Measurements from ENCODE around the gene DENND2D. TPM values are rescaled to one million over a fixed set of nuclear protein-coding genes. Genes with fewer than 3 reads are reported as not detected.

The DENND2D gene
- total and polyA plus RNA-seq, 10 of the 15 experiments (the other 5 are each of a cell fraction or from before 2014, with no cell fraction given): 149 to 375 (median 172) TPM

GRCh38 chr1:111214074-111214801, 13.8 kb upstream of the DENND2D start (continued):
- TF ChIP-seq ZBTB4 (CRISPR knock-in tag; IDR thresholded peaks at IDR 0.05): no peak
- TF ChIP-seq ELK1 (IDR thresholded peaks at IDR 0.05; ENCODE audit: low read depth, low read length): no peak
- TF ChIP-seq ZZZ3 (IDR thresholded peaks at IDR 0.05; ENCODE audit: control insufficient read depth, insufficient read length, low read depth): no peak
- TF ChIP-seq CREM (IDR thresholded peaks at IDR 0.05; ENCODE audit: low read depth): 0 out of 2 replicates have a peak, but pooled peaks have one; percentile 9
- no peak for TF ChIP-seq IKZF1 (conservative IDR thresholded peaks at IDR 0.05)
- peak; percentile 37; the same call in 1 of the 2 replicates for TF ChIP-seq PAX5 (IDR thresholded peaks at IDR 0.05; ENCODE audit: borderline replicate concordance, low read depth, low read length)
- no peak for TF ChIP-seq CBX5 (IDR thresholded peaks at IDR 0.05; ENCODE audit: low read depth)
- no peak for TF ChIP-seq CHD2 (IDR thresholded peaks at IDR 0.05; ENCODE audit: borderline replicate concordance, low read depth, low read length)
- TF ChIP-seq MEF2B (IDR thresholded peaks at IDR 0.05; ENCODE audit: partially characterized antibody, poor library complexity, severe bottlenecking): no peak
- TF ChIP-seq NFYB (IDR thresholded peaks at IDR 0.05; ENCODE audit: insufficient read depth, low read depth, low read length): no peak
- no peak for TF ChIP-seq SREBF2 (IDR thresholded peaks at IDR 0.05; ENCODE audit: low read length)
- peak; percentile 71; the same call in 1 of the 2 replicates for TF ChIP-seq TAF1 (IDR thresholded peaks at IDR 0.05; ENCODE audit: borderline replicate concordance, low read depth, low read length)
- no peak for TF ChIP-seq SIX5 (IDR thresholded peaks at IDR 0.05; ENCODE audit: low read depth, low read length, severe bottlenecking)
